IPS DF 4.7 (cell line): ENCODE results near the gene FBXL22.

Experiments used
- DNase-seq: peaks from one replicate; pipeline ENCODE4 v3.0.0-alpha.2; 2013; ENCODE audit warnings: low spot score; ENCODE audit errors: extremely low read depth

Gene FBXL22, protein sequence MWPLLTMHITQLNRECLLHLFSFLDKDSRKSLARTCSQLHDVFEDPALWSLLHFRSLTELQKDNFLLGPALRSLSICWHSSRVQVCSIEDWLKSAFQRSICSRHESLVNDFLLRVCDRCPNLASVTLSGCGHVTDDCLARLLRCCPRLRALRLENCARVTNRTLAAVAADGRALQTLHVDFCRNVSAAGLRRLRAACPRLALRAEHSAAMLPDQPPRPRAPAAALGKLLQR

DNA sequence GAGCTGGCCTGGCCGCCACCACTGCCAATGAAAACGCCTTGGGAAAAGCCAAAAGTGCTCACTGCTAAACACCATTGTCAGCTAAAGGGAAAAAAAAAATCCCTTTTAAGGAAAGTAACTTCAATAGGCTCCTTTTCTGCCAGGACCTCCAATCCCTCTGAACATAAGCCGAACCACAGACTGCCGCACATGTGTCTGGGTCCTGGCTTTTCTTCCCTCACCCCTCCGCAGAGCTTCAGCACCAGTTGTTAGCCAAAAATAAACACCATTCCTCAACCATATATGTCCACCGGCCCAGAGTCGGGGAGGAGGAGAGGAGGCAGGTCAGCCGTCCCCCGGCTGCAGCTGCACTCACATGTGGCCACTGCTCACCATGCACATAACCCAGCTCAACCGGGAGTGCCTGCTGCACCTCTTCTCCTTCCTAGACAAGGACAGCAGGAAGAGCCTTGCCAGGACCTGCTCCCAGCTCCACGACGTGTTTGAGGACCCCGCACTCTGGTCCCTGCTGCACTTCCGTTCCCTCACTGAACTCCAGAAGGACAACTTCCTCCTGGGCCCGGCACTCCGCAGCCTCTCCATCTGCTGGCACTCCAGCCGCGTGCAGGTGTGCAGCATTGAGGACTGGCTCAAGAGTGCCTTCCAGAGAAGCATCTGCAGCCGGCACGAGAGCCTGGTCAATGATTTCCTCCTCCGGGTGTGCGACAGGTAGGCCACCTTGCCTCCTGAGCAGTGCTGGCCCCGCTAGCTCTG is at the start of gene FBXL22:
TSS of gene FBXL22 (plus strand) at position 350 of the 753 bp plus-strand sequence. CDS start at position 356, 6 bp downstream.
- DNase-seq: no peak

DNA sequence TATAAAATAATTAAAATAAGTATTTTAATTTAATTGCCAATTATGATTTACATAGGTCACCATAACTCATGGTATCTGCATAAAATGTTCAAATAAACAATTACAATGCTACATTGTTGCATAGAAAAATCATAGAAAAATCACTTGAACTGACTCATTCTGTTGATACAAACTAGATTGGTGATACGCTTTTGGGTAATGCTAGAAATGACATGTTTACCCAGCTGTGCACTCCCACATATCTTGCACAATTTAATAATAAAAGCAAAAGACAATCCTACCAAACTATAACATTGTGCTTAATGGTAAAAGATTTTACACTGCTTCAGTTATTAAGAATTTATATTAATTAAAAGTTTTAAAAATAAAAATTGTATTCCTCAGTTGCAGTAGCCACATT is 45.8 kb upstream of the FBXL22 start:
- DNase-seq: no peak

DNA sequence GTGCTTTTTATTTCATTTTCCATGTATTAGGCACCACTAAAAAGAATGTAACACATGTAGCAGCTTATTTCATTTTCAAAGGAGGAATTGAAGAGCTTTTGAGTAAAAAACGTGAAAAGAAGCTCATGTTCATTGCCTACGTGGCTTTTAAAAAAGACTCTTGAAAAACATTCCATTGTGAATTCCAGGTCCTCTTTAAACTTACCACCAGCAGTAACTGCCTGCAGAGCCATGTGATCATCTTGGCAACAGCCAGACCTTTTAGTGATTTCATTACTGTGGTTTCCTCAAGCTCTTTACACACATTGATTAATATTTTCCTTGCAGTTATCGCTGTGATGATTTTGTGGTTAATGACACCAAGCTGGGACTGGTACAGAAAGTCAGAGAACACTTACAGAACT is 43.8 kb upstream of the FBXL22 start:
- no peak for DNase-seq

DNA sequence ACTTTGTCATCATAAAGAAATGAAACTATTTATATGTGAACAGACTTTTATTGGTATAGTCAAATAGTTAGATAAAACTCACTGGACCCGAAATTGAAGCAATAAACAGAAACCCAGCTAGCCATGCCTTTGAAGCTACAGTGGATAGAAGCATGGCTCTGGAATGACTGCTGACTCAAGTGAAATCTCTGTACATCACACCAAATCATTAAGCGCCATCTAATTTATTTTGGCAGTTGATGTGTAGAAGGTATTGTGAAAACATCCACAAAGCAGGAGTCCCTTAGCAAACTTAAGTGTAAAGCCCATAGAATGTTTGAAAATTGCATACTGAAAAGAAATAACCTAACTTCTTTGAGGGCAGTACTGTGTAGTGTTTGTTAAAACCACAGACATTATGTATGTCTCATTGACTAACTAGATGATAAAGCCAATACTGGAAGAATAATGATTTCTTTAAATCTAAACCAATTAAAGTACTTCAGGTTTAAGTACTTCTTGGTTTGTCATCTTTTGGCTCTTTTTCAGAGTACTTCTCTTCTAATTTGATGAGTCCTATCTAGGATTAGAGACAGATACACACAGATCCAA is 42.8 kb upstream of the FBXL22 start:
- DNase-seq: no peak

DNA sequence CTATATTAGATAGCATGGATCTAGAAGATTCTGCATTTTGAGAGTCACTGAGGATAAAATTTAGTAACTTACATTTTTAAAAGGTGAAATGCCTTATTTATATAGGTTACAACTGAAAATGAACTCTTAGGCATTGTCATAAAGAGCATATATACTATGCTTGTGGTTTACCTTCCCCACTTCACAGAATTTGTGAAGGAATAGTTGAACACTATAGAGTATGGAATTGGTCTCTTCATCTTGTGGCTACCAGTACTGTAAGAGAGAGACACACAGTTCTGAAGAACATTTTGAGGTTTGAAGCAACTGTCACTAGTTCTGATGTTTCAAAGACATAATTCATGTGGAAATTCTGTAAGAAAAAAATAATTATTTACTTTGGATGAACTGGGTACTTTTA is 41.7 kb upstream of the FBXL22 start:
- no peak for DNase-seq

DNA sequence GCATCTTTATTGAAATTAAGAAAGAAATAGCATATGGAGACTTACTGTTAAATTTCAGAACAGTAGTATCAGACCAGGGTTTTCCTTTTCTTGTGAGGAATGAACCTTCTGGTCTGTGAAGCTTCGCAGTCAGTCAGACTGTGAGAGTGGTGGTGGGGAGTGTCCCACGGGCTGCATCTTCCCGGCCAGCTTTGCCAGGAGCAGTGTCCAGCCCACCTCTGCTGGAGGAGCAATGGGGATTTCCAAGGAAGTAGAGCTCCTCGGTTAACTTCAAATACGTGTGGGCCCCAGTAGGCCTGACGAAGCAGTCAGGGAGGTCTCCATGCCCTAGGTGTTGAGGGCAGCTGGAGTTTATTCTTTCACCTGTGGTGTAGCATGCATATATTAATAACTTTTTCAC is 40.9 kb upstream of the FBXL22 start:
- DNase-seq: no peak

DNA sequence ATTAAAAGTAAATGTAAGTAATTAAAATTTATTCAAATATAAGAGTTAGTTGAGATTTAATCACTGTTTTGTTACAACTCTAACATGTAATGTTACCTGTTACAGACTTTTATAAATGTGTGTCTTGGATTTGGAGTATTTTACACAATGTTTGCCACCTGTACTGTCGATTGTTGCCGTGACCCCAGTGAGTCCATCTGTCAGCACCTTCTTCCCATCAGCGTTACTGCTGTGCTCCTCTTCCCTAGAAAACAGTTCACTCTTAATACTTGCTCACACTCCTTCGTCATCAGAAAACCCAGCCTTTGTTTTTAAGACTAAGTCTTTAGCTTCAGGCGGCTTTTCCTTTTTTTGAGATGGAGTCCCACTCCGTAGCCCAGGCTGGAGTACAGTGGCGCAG is 40.5 kb upstream of the FBXL22 start:
- DNase-seq: no peak

DNA sequence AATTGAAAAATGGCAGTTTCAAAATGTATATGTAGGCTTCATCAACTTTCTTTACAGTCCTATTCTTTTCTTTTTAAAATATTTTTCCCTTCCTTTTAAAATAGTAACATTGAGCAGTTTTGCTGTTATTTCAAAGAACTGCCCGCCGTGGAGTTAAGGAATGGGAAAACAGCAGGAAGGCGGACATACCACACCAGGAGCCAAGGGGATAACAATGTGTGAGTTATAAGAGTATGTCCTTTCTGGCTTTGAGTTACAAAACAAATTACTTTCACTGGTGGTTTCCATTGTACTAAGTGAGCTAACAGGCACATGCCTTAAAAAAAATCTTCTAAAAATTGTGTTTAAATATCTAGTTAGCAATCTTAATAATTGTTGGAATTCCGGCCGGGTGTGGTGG is 37.4 kb upstream of the FBXL22 start:
- no peak for DNase-seq

DNA sequence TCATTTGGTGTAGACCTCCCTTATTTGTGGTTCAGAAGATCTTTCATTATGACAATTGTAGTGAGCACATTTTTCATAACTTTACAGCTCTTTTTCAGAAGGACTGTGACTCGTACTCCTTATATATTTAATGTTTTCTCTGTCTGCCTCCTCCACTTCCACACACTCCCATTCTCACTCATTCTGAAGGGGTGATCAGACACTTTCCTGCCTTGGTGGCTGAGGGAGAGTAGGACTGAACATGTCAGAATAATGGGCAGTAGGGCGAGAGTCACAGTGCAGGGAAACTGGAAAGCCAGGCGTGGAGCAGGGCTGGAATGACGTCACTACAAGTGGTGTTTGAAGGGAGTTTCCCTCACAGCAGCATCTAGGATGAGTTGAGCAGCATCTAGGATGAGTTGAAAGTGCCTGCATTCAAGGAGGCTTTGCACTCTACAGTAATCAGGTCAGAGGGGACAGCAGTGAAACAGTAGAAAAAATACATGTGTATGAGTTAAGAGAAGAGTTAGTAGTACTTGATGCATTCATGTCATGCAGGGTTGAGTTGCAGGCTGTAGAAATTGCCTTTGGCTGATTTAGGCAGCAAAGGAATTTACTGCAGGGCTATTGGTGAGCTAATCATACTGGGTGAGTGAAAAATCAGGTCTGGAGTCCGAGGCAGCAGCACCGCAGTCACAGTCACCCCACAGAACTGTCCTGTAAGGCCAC is 36.3 kb upstream of the FBXL22 start:
- DNase-seq: no peak

DNA sequence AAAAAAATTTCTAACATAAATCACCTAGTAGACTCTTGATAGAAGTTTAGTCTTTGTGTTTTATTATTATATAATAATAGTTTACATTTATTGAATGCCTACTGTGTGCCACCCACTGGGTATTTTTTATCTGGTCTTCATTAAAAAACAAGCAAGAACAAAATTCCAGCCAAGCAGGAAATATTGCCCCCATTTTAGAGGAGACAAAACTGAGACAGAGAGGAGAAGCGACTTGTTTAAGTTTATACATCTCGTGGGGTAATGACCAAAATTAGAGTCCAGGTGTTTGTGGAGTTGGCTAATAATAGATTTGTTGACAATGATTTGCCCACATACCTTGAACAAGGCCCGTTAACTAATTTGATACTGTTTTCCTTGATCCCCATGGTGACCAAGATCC is 33.1 kb upstream of the FBXL22 start:
- no peak for DNase-seq

DNA sequence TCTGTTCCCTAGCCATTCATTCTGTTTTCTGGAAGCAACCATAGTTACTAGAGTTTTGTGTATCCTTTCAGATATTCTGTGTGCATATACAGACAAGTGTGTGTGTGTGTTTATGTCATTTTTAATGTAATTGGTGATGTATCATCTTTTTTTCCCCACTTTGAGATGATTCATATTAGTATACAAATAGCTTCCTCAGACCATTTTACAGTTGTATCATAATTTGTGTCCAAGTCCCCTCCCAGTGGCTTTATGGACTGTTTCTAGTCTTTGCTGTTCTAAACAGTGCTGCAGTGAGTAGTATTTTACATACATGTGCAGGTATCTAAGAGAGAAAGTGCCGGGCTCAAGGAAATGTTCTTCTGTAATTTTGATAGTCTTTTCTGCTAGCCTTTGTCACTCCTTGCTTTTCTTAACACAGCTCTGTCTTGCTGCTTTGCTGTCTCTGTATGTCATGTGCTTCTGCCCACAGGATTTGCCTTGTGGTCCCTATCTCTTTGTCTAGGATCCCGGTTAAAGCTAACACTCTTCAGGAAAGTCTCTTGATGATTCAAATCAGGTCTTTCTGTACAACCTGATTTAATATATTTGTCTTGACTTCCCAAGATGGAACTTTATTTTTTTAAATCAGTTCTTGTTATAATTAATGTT is 31.5 kb upstream of the FBXL22 start:
- no peak for DNase-seq

DNA sequence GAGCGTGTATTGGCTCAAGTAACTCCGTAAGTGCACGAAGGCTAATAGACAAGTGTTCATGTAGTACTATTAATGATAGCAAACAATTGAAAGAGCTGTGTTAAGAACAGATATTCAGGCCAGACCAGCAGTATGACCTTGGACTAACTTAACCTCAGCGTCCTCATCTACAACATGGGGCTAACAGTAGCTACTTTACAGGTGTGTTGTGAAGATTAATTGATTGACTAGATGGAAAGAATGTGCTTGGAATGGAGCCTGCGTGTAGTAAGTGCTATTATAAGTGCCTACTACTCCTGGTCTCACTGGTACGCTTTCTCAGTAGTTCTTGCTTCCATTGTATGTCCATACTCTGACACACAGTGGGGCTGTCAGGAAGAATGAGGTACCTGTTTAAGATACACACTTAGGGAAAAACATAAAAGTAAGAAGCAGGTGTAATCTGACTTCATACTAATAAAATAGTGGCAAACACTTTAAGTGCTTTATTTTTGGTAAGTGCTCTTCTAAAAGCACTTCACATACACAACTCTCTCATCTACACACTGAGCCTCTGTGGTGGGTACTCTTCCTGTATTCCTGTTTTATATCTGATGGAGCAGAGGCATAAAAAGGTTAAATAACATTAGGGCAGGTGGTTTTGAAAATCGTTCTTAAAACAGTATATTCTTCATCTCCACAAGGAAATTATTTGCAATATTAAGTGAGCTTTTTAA is 24.3 kb upstream of the FBXL22 start:
- DNase-seq: no peak

DNA sequence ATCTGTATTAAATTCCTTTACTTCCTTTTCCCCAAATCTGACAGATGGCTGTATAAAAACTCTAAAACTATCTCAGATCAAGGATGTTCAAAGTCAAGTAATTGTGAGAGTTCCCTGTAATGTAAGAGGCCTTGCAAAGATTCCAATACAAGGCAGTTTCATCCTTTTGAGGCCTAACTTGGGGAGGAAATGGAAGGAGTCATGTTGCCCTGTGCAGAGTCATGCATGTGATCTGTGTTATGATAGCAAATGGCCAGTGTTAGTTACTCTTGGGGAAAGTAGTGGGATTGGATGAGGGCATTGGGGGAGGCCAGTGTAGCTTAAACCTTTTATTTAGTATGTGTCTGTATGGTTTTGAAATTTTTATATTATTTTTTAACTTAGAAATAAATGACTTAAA is 23.7 kb upstream of the FBXL22 start:
- DNase-seq: no peak

DNA sequence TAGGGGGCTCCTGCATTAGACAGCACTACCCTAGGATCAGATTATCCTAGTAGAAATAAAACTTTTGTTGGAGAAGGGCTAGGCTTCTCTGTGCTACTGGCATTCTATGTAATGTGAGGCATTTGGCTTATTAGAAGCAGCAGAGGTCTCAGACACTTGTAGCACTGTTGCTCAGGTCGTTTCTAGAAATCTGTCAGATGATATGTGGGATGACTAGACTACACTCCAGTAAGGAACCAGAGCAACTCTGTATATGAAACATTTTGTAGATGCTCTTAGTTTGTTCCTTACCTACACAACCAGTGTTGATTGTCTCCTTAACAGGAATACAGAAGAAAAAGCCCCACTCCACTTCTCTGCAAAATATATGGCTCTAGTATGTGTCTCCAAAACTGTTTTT is 21.9 kb upstream of the FBXL22 start:
- DNase-seq: no peak

DNA sequence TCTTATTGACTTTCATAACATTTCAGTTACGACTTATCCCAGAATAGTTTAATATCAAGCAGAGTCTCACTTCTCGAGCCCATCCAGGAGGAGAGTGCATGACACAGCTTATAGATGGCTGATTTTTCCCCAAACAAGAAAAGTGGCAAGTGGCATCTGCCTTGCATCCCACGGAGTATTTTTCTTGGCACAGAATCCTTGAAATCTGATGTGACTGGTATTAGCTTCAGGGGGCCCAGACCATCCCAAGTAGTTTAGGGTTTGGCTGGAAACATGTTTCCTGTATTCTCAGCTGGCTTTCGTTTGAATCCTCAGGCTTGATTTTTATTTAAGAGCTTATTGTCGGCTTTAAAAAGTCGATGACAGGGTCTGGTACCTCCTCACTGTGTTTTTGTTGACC is 20.7 kb upstream of the FBXL22 start:
- DNase-seq: no peak

DNA sequence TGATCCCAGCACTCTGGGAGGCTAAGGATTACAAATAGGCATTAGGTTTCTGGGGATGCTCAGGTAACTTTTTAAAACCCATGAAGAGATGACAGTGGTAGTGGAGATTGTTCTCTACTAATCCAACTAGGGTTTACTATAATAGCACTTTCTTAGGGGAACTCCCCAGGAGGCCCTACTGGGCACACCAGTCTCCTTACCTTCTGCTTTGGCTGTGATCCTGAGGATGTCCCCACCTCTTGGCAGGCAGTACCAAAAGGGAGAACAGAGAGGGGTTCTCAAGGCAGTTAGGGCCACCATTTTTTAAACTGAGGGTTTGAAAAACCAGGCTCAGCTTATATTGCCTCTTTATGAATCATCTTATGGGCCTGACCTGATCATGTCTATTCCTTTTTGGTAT is 15.0 kb upstream of the FBXL22 start:
- DNase-seq: no peak

DNA sequence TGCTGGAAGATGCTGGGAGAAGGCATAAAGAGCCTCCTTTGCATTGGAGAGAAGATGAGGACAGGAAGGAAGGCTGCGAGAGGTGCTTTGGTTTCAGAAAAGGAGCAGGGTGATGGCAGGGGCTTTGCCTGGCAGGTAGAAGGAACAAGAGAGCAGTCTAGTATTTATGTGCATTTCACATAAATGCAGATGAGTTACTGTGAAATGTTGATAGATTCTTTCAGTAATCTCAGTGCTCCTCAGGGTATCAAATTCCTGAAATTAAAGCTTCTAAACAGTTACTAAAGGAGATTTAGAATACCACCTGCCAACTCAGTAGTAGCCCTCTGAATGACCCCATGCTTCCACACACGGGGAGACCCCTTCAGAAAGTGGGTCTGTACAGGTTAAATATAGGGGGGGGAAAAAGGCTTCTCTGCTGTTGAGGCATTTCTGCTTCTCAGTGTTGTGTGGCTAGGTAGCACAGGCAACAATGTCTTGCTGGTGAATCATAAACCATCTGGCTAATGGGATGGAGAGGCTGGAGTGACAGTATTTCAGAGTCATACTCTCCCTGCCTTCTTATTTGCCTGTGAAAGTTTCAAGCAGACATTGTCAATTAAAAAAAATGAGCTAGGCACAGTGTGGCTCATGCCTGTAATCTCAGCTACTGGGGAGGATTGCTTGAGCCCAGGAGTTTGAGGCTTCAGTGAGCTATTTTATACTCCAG is 14.3 kb upstream of the FBXL22 start:
- DNase-seq: no peak

DNA sequence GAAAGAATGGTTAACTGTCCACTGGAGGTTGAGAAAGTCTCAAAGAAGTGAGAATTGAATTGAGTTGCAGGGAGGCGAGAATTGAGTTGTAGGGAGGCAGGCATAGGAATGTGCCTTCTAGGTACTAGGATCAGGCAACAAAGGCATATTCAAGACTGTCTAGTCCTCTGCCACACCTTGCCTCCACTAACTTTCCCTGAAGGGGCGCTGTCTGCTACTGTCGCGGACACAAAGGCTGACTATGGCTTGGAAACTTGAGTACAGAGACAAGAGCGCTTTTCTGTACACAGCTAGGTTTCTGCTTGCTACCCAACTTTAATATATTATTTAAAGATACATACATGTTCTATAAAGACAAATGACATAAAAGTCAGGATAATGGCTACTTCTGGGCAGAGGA is 10.4 kb upstream of the FBXL22 start:
- no peak for DNase-seq

DNA sequence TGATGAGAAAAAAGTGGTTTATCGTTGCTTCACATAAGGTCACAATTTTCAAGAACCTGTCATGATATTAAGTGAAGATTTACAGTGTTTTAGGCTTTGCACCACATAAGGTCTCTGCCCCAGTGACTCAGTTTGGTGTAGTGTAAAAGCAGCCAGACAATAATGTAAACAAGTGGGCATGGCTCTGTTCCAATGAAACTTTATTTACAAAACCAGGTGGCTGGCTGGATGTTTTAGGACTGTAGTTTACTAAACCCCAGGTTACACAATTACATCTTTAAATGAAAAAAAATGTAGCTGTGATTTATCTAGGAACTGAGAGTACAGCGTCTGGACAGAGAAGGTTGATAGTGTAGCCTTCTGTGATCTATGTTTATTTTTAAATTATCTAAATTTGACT is 9.7 kb upstream of the FBXL22 start:
- DNase-seq: no peak

DNA sequence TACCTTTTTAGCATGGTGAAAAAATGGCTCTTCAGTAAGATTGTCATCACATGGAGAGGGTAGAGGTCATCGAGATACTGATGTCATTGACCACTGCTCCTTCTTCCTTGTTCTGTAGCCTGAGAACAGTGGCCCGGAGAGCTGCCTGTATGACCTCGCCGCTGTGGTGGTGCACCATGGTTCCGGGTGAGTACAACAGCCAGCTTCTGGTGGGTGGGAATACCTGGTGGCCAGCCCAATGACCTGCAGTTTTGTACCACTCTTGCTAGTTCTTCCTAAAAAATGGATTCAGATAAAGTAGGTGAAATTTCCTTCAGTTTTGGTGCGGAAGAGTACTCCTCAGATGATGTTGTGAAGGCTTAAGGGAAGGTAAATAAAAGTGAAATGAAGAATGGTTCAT is 8.4 kb upstream of the FBXL22 start:
- no peak for DNase-seq
